HG02588 (cell line): ENCODE results near the gene PPP1R3G.

Experiments
- ATAC-seq: cut with Tn5 transposase; IDR thresholded peaks from one replicate; pipeline ENCODE4 v1.9.1; 2021; ENCODE audit warnings: mild to moderate bottlenecking, moderate library complexity; ENCODE audit not compliant: unreplicated experiment

Gene PPP1R3G

DNA sequence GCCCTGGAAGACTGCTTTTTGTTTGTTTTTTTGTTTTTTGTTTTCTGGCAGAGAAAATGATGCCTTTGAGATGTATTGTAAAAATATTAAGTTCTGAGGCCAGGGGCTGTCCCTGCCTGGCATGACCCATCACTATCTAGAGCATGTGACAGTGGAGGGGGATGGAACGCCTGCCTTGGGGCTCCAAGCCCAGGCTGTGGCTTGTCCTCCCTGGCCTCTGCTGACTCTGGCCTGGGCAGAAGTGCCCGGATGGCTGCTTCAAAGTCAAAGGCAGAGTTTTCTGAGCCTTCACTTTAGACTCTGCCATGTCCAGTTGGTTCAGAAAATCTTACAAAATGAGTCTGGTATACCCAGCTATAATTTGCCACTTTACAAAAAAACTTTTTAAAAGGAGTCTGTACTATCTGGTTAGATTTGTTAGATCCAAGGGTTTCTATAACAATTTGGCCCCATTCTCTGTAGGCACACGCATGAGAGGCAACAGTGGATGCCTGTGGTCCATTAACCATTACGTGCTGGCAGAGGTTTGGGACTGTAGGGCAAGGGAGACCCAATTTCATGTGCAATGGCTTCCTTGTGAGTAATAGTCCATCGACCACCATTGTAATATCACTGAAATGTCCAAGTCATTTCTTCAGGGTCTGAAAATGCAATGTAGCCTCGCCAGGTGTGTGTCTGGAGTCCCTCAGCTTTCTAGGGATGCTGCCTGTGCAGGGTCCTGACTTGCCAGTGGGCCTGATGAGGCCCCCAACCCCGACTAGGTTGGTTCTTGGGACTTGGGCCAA lies 8.3 kb downstream of the PPP1R3G start:
- ATAC-seq: no peak

DNA sequence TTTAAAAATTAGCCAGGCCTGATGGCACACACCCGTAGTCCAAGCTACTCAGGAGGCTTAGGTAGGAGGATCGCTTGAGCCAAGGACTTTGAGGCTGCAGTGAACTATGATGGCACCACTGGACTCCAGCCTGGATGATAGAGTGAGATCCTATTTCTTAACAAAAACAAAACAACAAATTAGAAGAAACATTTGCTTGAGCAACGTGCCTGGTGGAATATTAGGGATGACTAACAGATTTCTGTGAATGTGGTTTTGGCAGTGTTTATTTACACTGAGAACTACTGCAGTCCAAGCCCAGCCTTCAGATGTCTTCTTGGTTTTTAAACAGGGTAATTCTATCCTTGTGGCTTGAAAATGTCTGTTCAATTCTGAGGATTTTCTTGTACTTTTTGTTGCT lies 9.2 kb downstream of the PPP1R3G start:
- no peak for ATAC-seq

DNA sequence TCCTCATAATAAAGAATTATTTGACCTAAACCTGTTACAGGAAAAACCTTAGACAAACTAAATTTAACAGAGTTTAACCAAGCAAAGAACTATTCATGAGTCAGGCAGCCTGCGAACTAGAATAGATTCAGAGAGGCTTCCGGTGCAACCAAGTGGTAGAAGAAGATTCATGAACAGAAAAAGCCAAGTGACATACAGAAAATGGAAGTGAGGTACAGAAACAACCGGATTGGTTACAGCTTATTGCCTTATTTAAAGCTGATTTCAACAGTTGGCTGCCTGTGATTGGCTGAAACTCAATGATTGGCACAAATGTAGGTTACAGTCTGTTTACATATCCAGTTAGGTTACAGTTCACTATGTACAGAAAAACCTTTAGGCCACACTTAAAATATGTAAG lies 10.1 kb downstream of the PPP1R3G start:
- ATAC-seq: peak; percentile 84

DNA sequence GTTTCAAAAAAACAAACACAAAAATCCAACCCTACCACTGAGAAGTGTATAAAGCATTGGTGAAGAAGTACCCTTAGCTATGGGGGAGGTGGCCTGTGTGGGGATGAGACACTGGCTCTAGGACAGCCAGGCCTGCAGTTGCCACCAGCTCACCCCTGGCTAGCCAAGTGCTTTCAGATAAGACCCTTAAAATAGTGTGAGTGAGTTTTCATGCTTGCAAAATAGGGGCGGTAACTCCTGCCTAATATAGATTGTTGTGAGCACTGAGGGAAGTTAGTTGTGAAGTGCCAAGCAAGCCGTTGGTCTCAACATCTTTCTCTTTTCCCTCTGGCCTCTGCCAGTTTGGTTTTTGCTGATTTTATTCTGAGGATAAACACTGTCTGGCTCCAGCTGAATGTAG lies 11.3 kb downstream of the PPP1R3G start:
- no peak for ATAC-seq

DNA sequence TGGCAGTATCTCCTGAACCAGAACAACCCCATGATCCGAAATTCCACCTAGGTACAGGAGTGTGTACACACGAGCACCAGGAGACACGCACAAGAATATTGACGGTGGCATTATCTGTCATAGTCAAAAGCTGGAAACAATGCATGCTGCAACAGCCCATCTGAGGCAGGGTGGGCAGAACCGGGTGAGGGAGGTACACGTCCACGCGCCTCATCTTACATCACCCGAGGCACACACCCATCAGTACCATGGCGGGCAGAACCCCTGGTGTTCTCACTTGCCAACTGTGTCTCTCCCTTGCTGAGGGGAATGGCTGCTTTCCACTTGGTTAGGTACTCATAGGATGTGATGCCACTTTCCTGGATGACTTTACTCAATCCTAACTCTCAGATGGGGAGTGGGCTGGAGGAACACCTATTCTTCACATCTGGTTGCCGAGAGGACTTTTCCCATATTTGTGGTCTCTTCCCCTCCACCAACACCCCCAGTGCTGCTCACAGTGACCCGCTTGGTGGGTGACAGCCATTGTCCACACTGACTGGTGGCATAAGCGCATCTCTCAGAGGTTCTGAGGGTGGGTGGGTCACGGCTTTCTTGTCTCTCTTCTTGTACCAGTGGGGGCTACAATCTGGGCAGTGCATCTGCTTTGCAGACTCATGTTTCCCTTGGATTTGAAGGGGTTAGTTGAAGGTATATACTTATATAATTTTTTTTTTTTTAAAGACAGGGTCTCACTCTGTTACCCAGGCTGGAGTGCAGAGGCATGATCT lies 13.5 kb downstream of the PPP1R3G start:
- ATAC-seq: no peak

DNA sequence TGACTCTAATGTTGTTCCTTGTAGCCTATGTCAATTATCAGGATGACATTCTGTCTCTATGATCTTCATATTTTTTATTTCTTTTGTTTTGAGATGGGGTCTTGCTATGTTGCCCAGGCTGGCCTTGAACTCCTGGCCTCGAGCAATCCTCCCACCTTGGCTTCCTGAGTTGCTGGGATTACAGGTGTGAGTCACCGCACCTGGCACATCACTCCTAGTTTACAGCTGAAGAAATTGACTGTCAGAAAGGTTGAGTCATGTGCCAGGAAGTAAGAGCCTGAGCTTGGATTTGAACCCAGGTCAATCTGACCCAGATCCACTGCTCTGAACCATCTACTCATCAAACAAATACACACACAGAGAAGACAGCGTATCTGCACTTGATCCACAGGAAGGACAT lies 14.4 kb downstream of the PPP1R3G start:
- no peak for ATAC-seq

DNA sequence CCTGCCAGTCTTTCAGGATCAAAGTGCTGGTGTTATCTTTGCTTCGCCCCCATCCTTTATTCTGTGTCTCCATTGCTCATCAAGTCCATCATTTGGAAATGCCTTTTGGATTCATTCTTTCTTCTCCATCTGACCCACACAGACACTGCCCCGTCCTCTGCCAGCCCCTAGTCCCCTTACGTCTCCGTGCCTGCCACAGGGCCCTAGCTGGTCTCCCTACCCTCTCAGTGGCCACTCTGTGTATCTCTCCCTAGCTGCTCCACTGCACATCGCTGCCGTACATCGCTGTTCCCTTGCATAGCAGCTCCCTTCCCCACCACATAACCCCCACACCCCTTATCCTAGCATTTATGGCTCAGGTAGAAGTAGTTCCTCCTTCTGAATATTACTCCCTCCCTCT lies 15.7 kb downstream of the PPP1R3G start:
- no peak for ATAC-seq

DNA sequence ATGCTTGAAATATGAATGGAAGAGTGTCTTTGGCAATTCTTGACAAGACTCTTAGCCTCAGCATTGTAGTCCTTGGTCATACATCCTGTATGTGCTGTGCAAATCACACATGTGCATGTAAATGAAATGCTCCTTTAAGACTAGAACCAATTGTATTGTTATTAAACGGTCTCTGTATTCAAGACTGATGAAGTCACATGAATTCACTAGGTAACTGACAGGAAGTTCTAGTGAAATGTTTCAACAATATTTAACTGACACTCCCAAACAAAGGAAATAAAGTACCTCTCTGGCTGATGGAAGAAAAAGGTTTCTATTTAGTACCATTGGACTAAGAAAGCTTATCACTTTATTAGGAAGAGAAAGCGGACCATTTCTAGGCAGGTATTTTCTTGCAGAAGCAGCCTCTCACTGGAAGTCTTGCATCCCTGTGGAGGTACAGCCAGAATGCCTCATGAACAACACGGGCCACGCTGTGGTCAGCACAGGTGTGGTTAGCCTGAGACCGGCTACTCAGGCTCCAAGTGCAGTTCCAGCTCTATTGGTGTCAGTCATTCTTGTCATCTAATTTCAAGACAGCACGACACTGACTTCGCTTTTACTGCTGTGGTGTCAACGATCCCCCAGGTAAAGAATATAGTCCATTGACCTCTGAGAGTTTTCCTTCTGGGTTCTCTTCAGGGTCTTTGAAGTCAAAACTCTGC lies 17.3 kb downstream of the PPP1R3G start:
- no peak for ATAC-seq

DNA sequence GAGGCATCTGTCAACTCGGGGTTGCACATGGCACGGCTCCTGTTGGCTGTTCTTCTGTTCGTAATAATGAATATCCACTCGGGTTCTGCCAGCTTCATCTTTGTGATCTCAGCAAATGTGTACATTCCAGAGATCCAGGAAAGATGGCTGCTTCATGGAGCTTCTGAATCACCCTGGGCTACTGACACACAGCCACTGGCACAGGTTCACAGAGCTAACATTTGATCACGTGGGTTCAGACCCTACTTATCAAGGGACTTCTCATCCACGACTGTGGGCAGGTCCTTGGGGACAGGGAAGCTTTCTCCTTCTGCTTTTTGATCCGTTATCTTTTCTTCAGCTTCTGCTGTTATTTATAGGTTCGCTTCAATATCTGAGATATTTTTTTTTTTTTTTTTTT lies 18.1 kb downstream of the PPP1R3G start:
- no peak for ATAC-seq

DNA sequence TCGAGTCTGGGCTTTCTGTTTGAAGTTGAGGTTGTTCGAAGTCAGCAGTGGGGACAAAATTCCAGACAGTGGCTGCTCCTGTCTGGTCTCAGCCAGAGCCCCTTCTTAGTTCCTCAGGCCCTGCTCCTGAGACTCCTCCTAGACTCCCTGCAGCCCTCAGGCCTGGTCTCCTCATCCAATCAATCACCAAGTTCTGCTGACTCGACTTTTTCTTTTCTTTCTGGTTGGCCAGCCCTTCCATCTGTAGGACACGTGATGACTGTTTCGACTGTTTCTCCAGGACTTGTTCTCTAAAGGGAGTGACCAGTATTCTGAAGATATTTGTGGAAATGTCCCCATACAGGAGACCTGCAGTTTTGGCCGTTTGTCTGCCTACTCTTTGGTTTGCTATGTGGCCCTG lies 19.5 kb downstream of the PPP1R3G start:
- ATAC-seq: no peak

DNA sequence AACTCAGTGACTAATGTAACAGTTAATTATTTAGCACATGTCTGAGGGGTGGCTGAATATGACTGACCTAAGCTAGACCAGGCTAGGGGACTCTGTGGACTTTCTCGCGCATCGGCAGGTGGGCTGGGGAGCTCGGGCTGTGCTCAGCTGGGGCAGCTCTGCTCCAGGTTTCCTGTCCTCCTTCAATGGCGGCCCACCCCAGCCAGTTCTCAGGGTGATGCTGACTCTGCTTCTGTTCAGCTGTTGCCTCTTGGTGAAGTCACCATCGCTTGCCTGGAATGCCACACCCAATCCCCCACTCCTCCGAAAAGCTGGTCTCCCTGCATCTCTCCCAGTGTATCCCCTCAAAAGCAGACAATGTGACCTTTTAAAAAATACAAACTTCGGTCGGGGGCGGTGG lies 20.0 kb downstream of the PPP1R3G start:
- no peak for ATAC-seq

DNA sequence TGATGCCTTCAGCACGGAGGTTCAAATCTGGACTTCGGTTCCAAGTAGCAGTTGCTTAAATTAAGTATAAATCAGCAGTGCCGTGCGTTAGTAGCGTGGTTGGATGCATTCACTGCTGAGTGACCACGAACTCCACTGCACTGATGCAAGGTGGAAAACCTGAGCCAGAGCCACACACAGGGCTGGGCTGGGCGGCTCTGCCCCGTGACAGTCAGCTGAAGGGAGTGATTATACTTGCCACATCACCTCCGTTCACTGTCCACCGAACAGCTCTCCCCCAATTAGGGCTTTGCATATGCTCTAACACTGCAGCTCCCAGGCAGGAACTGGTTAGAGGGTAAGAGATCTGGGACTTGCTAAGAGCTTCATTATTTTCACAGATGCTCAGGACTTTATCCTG lies 22.2 kb downstream of the PPP1R3G start:
- no peak for ATAC-seq

DNA sequence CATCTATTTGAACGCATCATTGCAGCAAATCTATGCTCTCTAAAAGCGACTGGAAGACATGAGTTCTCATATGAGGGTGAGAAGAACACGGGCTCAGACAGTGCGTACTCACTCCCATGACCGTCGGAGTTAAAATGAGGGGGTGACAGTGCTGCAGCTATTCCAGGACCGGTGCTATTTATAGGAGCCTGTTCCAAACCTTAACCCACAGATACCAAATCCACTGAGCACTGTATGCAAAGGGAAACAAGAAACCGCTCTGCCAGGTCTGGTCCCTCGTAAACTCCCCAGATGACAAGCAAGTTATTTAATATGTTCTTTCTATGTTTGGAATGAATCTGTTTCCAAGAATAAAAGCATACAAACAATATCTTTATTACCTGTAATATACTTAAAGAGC lies 22.9 kb downstream of the PPP1R3G start:
- ATAC-seq: no peak

DNA sequence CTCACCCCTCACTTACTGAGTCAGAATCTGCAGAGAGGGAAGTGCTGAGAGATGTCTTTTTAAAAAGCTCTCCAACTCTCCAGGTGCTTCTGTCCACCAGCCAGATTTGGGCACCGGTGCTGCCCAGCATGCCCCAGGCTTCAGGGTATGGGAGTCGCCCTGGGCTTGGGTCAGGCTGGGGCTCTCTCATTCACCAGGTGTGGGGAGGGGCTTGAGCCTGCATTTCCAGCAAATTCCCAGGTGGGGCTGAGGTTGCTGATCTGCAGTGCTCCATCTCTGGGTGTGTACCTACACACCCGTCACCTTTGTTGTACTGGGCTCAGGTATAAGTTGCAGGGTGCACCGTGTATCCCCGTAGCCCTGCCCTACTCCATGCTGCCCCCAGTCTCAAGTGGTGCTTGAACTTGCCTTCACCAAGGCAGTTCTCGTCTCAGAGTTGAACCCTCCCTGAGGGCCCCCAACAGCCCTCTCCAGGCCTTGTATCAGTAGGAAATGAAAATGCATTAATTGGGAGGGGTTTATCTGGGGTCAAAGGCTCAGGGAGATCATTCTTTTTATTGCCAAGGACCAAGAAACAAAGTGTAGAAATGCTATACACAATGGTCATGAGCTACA lies 23.5 kb downstream of the PPP1R3G start:
- ATAC-seq: no peak

DNA sequence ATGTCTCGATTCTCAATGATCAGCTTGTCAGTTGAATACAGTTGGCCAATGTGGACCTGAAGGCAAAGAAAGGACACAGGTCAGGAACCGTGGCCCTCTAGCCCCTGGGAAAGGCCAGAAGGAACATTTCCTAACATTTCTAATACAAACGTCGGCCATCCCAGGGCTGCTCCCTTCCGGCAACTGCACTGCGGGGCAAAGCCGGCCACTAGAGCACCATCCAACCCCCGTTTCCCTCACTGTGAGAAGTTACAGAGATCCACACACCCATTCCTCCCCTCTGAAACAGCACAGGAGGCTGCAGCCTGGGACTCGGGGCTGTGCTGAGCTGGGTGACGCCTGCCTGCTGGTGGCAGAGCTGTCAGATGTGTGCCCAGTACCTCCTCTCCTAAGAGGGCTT lies 24.3 kb downstream of the PPP1R3G start:
- ATAC-seq: no peak

DNA sequence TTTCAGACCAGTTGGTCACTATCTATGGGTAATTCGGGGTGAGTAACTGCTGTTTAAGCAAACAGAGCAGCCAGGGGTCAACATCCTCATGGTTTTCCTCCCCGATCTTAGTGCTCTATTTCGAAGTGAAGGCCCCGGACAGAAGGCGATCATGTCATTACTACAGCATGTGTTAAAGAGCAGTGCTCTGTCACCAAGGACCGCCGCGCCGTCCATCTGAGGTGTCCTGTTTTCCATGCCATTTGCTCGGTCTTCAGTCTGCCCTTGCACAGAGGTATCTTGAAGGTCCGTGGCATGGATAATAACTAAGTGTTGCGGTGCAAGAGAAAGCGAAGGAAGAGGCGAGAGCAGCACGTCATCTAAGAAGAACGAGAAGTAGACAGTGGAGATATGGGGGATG lies 25.1 kb downstream of the PPP1R3G start:
- no peak for ATAC-seq

DNA sequence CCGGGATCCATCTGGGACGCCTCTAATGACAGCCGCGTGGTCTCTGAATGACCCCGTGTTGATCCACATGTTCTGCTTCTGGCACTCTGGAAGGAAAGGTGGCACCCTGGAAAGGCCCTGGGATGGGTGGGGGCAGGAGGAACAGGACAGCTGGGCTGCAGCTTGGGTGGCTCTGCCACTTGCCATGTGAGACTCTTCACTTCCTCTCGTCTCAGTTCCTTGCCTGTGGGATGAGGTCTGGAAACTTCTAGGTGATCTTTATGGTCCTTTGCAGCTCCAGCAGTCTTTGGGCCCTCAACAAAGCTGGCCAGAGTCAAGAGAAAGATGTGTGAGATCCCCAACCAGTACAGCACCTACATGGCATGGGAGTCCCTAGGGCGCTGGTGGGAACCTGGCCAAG lies 26.5 kb downstream of the PPP1R3G start:
- ATAC-seq: no peak

DNA sequence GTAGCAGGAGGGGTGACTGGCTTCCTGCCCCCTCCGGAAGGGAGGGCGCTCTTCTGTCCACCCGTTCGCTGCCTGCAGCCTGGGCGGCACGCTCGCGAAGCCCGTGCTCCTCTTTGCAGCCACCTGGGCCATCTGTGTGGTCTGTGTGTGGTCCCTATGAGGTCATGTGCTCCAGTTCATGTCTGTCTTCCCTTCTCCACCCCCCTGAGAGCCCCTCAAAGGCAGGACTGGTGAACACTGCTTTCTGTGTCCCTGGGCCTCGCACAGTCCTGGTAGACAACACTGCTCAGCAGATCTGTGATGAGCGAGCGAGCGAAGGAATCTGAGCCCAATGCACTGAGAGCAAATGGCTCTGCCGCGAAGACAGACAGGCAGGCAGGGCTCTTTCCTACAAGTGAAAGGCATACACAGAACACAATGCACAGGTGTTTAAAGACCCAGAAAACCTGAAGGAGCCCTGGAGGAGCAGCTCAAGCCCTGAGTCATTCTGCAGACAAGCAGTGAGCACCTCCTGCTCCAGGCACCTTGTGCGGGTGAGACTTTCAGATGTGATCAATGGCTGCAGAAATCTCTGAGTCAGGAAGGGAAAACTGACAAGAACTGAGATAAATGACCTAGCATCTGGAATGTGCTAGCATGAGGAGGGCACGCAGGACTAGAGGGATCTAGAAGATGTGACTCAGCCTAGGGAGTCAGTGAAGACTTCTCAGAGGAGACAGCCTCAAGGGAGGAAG lies 27.1 kb downstream of the PPP1R3G start:
- ATAC-seq: no peak

DNA sequence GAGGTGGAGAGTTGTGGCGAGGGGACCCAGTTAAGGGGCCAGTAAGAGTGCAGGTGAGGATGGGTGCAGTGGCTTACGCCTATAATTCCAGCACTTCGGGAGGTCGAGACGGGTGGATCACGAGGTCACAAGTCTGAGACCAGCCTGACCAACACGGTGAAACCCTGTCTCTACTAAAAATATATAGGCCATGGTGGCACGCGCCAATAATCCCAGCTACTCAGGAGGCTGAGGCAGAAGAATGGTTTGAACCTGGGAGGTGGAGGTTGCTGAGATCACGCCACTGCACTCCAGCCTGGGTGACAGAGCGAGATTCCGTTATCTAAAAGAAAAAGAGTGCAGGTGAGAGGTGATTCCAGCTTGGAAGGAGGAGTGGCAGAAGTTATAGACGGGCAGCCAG lies 28.0 kb downstream of the PPP1R3G start:
- ATAC-seq: no peak

DNA sequence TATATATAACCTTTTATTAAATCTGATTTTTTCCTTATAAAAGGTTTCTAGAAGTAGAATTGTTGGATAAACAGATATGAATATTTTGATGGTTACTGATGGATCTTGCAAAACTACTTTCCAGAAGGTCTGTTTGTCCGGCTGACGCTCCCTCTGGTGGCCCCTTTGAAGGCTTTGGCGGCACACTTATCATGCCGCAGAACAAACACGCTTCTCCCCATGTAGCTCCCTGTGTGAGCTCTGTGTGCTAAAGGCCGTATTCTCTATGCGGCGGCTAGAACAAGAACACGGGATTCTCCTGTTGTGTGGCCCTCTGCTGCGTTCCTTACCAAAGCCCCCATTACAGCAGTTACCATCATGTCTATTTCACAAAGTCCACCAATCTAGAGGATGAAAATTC lies 30.0 kb downstream of the PPP1R3G start:
- no peak for ATAC-seq
